ENCODE results near the gene WNK3. TPM values are rescaled to one million over a fixed set of nuclear protein-coding genes. Genes with fewer than 3 reads are reported as not detected.

Gene WNK3
- total and polyA plus RNA-seq, 9 of the 15 experiments (the other 6 are each of a cell fraction or from before 2014, with no cell fraction given) = under 0.01 to 0.02 (median 0.01) TPM; not detected in 4

GRCh38 chrX:54198262-54198661 lies 159.6 kb downstream of the WNK3 start:
- ChIA-PET CTCF (ENCODE audit: low intra/inter-chr PET ratio) (no interaction called here), POLR2A (interaction anchor here (1.1 kb wide), 1 partner anchor 9 kb away, joined by 4 read pairs; no protein-coding TSS in a partner anchor)
- H3K27me3 ChIP-seq (ENCODE audit: control insufficient read depth in 2 of 2, insufficient read depth in 2 of 2, low read length in 2 of 2) = no peaks in the 10 kb centered on the region; a peak in 1 of 5 replicates
- no peaks in the 10 kb centered on the region for H3K79me2 ChIP-seq (ENCODE audit: control insufficient read depth, insufficient read depth, low read length)
- no peak overlapping the region for H3K9ac ChIP-seq (ENCODE audit: insufficient read depth in 1 of 2, low read depth in 2 of 2, low read length in 2 of 2)
- H2AFZ ChIP-seq (ENCODE audit: low read depth, low read length) = no peak overlapping the region
- 4% methylated on average over 6 of the region's 6 CpGs for WGBS (ENCODE audit: insufficient coverage, low coverage, missing lambda C conversion rate)
- H3K9me3 ChIP-seq (replicated peaks; ENCODE audit: control insufficient read depth, insufficient read depth, low read depth, low read length) = no peaks in the 10 kb centered on the region
- intact Hi-C loops (cut with micrococcal nuclease) (no loop called here), in situ Hi-C loops (cut with MboI) (no loop called here)
- BruUV-seq (replicated peaks) = no TSS peak
- no peaks in the 10 kb centered on the region for H3K9me1 ChIP-seq (ENCODE audit: control insufficient read depth, insufficient read depth, low read length)
- no peak overlapping the region for H3K27ac ChIP-seq (ENCODE audit: extremely low read depth, low read depth, low read length)
- DNase-seq (ENCODE audit: extremely low read depth in 1 of 4, low spot score in 3 of 4) (no peak), ATAC-seq (no peak), FAIRE-seq (no peak)
- no peaks in the 10 kb centered on the region for H3K4me1 ChIP-seq (replicated peaks in 1 of 2; ENCODE audit: control insufficient read depth in 2 of 2, insufficient read depth in 2 of 2, low read length in 2 of 2)
- H3K4me3 ChIP-seq = no peak overlapping the region
- H3K4me2 ChIP-seq (ENCODE audit: insufficient read depth, low read length) = no peak overlapping the region
- H4K20me1 ChIP-seq (replicated peaks; ENCODE audit: control insufficient read depth, insufficient read depth, low read length) = no peaks in the 10 kb centered on the region
- H3K36me3 ChIP-seq (ENCODE audit: control insufficient read depth, insufficient read depth, low read length) = no peaks in the 10 kb centered on the region
- no peak for TF ChIP-seq FOXM1 (IDR thresholded peaks at IDR 0.05; ENCODE audit: low read depth)
- TF ChIP-seq FOXM1 (CRISPR knock-in tag; IDR thresholded peaks at IDR 0.05; ENCODE audit: low read depth) = no peak
- TF ChIP-seq MGA (IDR thresholded peaks at IDR 0.05) = no peak
- TF ChIP-seq CREBBP (IDR thresholded peaks at IDR 0.05; ENCODE audit: low read depth, low read length) = no peak
- TF ChIP-seq ZKSCAN8 (CRISPR knock-in tag; IDR thresholded peaks at IDR 0.05) = no peak
- no peak for TF ChIP-seq ZBTB49 (CRISPR knock-in tag; IDR thresholded peaks at IDR 0.05; ENCODE audit: borderline replicate concordance)
- TF ChIP-seq ZNF561 (CRISPR knock-in tag; conservative IDR thresholded peaks at IDR 0.05) = no peak
- no peak for TF ChIP-seq ZNF696 (CRISPR knock-in tag; conservative IDR thresholded peaks at IDR 0.05)
